HUDEP-2 (cell line): ENCODE measurements around the gene FGB.

Source experiments
- DNase-seq, 76 experiments: peaks; one replicate each; lab custom pipeline; 2025; ENCODE audit not compliant: unreplicated experiment in 76 of 76; lab: John Stamatoyannopoulos, UW

FGB gene

GRCh38 chr4:154564311-154564710, 1.5 kb downstream of the FGB start:
- DNase-seq: no peak

GRCh38 chr4:154565704-154566103, 2.9 kb downstream of the FGB start:
- no peak for DNase-seq

DNA sequence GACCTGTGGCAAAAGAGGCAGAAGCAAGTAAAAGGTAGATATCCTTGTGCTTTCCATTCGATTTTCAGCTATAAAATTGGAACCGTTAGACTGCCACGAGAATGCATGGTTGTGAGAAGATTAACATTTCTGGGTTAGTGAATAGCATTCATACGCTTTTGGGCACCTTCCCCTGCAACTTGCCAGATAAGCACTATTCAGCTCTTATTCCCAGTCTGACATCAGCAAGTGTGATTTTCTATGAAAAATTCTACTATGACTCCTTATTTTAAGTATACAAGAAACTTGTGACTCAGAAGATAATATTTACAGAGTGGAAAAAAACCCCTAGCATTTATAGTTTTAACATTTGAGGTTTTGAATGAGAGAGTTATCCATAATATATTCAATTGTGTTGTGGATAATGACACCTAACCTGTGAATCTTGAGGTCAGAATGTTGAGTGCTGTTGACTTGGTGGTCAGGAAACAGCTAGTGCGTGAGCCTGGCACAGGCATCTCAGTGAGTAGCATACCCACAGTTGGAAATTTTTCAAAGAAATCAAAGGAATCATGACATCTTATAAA, 3.9 kb downstream of the FGB start:
- DNase-seq: no peak

DNA sequence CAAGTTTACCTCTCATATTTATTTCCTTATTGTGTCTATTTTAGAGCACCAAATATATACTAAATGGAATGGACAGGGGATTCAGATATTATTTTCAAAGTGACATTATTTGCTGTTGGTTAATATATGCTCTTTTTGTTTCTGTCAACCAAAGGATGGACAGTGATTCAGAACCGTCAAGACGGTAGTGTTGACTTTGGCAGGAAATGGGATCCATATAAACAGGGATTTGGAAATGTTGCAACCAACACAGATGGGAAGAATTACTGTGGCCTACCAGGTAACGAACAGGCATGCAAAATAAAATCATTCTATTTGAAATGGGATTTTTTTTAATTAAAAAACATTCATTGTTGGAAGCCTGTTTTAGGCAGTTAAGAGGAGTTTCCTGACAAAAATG, 6.2 kb downstream of the FGB start:
- no peak for DNase-seq

GRCh38 chr4:154569584-154569983, 6.8 kb downstream of the FGB start:
- DNase-seq: no peak

- no peak for DNase-seq
These were observed 10.5 kb downstream of the FGB start for GRCh38 chr4:154573190-154573870.

DNA sequence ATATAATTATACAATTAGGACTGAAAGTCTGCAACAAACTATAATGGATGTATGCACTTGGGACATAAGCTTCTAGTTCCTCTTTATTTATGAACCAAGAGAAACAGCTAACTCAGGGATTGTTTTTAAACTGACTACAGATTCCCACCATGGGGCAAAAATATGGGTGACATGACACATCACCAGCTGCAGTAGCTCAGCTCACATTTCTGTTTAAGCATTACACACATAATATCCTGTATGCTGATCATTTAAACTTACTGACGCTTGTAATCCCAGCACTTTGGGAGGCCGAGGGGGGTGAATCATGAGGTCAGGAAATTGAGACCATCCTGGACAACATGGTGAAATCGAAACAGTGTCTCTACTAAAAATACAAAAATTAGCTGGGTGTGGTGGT, 11.5 kb downstream of the FGB start:
- DNase-seq: no peak

DNA sequence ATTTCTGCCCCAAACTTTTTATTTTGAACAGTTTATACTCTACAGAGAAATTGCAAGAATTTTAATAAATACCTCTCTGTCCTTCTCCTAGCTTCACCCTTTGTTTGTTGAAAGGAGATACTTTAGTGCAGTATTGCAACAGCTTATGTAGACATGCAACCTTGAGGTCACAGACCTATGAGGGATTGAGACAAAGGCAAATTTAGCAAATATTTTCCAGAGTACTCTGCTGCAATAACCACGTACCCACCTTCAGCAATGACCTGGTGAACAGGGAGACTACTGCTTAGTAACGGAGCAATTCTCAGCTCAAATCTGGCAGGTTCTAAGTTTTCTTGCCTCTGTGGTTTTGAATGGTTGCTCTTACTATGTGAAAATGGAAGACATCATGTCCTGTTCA, 14.5 kb downstream of the FGB start:
- no peak for DNase-seq

DNA sequence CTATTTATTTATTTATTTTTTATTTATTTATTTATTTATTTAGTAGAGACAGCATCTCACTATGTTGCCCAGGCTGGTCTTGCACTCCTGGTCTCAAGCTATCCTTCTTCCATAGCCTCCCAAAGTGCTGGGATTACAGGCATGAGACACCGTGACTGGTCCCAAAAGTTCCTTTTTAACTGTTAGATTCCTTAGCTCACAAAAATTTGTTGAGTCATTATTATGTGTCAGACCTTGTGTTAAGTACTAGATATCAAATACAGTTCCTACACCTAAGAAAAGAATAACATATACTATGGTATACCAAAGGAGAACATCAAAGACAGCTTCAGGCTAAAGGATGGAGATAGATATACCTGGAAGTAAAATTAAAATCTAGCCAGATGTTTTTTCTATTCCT, 16.1 kb downstream of the FGB start:
- DNase-seq: no peak

- DNase-seq: no peak
These were observed 17.1 kb downstream of the FGB start for GRCh38 chr4:154579927-154580326.

- no peak for DNase-seq
These were observed 19.9 kb downstream of the FGB start for GRCh38 chr4:154582723-154583122.

DNA sequence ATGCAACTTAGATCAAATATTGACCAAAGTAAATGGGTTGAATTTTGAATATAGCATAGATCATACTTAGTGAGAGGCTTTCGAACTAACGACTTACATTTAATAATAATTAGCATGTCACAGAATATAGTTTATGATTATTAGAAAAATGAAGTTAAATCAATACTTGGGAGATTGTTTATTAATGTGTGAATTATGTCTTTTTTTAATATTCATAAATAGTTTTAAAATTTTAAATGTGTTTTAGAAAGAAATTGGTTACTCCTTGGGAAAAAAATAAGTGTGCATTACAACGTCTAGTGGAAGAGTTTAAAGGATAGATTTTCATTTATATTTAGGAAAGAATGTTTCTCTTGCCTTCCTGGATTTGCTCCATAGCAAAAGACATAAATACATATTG, 20.4 kb downstream of the FGB start:
- no peak for DNase-seq

GRCh38 chr4:154583677-154584076, 20.9 kb downstream of the FGB start:
- DNase-seq: no peak

- DNase-seq: no peak
These were observed 21.4 kb downstream of the FGB start for GRCh38 chr4:154584259-154584658.

GRCh38 chr4:154585369-154586018, 22.7 kb downstream of the FGB start:
- DNase-seq: no peak

DNA sequence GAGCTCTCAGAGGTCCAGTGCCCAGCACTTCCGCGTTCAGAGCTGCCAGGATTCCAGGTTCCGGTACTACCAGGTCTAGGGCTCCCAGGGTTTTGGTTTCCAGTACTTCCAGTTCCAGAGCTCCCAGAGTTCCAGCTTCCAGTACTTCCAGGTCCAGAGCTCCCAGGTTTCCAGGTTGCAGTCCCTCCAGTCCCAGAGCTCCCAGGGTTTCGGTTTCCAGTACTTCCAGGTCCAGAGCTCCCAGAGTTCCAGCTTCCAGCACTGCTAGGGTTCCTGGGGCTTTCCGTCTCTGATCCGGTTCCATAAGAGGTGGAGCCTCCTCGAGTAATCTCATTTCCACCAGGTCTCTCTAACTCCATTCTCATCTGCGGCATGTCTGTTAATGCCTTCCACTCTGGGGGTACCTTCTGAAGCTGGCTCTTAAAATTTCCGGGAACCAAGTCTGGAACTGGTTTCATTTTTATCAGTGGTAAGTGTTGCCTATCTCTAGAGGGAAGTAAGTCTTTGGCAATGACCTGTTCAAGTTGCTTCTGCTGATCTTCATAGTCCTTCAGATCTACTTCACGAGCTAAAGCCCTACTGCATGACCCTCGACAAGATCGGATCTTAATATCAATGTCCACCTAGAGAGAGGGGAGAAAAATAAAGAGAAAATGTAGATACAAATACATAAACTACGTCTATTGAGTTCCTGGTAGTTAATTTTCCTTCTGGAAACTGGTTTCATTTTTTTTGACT, 23.7 kb downstream of the FGB start:
- DNase-seq: no peak

GRCh38 chr4:154588198-154588597, 25.4 kb downstream of the FGB start:
- DNase-seq: no peak

DNA sequence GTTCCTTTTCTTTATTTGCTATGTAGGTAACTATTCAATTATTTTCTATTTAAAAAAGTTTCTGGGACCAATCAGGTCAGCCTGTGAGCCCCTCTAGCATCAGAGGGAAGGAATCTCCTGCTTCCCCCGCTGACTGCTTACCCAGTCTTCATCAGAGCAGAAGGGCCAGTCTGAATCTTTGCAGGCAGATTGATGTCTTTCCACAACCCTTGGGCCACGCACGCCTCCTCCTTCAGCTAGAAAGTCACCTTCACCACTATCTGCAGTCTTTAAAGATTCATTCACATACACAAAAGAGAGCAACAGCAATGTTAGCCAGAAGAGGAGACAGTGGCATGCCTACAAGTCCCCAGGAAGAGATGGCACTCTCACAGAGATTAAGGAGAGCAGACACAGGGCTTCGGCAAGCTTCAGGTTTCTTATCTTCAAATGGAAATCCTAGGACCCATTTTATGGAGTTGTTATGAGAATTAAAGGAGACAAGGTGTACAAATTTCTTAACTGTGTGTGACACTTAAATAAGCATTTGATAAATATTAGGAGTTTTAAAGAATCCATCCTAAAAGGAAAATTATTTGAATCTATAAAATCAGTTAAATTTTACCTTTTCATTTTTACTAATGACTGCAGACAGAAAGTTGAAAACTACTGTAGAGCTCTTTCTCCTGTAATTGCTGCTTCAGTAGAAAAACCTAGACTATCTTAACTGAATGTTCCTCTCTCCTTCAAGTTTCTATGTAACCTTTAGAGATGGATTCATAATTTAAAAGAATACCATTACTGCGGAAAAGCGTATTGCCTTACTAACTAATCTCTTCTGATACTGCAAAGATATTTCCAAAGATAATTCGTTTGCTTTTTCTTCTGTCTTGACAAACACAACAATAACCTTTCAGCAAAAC, 26.7 kb downstream of the FGB start:
- no peak for DNase-seq

DNA sequence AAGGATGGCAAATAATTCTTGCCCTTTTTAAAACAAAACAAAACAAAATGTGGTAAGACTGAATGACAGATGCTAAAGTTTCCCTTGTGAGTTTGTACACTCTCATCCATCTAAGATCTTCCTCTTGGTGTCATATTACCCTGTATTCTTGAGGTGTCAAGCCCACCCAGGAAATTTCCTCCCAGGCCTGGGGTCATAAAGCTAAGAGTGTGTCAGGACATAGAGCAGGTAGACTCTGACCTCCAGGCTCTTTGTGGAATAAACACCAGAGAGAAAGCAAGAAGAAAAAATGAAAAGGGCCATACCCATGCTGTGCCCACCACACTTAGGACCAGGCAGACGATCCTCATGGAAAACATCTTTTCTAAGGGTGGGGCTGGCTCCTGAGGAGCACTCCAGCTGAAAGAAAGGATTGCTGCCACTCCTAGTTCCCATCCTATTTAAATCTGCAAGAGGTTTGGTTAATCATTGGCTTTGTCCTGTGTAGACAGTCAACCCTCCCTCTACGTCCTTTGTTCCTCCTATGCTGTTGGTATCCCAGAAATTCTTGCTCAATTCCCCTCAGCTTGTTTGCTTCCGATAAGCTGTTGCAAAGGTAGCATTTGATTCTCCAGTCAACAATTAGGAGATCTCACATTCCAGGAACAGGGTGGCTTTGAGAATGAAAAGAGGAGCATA, 27.7 kb downstream of the FGB start, which contains the start of gene FGA:
TSS of gene FGA (minus strand) at position 414 of the 678 bp plus-strand sequence. CDS start at position 359, 55 bp downstream.
- no peak for DNase-seq

- DNase-seq: no peak
These were observed 29.1 kb downstream of the FGB start for GRCh38 chr4:154591890-154592289.
